DND-41 (cell line): ENCODE results near the gene EFCC1.

Experiments used
- ATAC-seq: fragments of 200-7000 bp; cut with Tn5 transposase; 3 replicates; pipeline ENCODE4 v1.9.1; 2021; ENCODE audit warnings: low read depth; ENCODE audit not compliant: insufficient read depth
- DNase-seq: peaks from one replicate; pipeline ENCODE4 v3.0.0-alpha.2; 2020
- H2AFZ ChIP-seq: 2 replicates; pipeline ENCODE4 v1.6.0; 2012; ENCODE audit warnings: low read depth, low read length
- H3K27ac ChIP-seq: 2 replicates; pipeline ENCODE4 v1.5.1; 2012; ENCODE audit warnings: low read length, inconsistent platforms
- H3K27me3 ChIP-seq: fragments of 200-600 bp; sonication (generic); 2 replicates; pipeline ENCODE4 v1.6.0; 2012; ENCODE audit warnings: low read length, mild to moderate bottlenecking, inconsistent platforms; ENCODE audit not compliant: insufficient read depth, poor library complexity
- H3K36me3 ChIP-seq: 2 replicates; pipeline ENCODE4 v1.5.1; 2012; ENCODE audit warnings: low read length, inconsistent platforms; ENCODE audit not compliant: insufficient read depth
- H3K4me1 ChIP-seq: 2 replicates; pipeline ENCODE4 v1.5.1; 2012; ENCODE audit warnings: mild to moderate bottlenecking, low read length; ENCODE audit not compliant: insufficient read depth
- H3K4me2 ChIP-seq: 2 replicates; pipeline ENCODE4 v1.6.0; 2012; ENCODE audit warnings: mild to moderate bottlenecking, moderate library complexity, low read length, inconsistent platforms; ENCODE audit not compliant: insufficient read depth
- H3K4me3 ChIP-seq, 2 experiments: fragments of 200-600 bp in 1 of 2; shearing (Covaris generic) in 1 of 2; 2 replicates each; pipeline ENCODE4 v1.5.1; 2012 to 2016; ENCODE audit warnings: inconsistent platforms in 2 of 2, low read length in 2 of 2, mild to moderate bottlenecking in 2 of 2, low read depth in 1 of 2, moderate library complexity in 1 of 2
- H3K79me2 ChIP-seq: 2 replicates; pipeline ENCODE4 v1.6.0; 2012; ENCODE audit warnings: low read length, inconsistent platforms; ENCODE audit not compliant: insufficient read depth
- H3K9ac ChIP-seq: 2 replicates; pipeline ENCODE4 v1.6.0; 2012; ENCODE audit warnings: low read depth, mild to moderate bottlenecking, inconsistent platforms, low read length, moderate library complexity
- H3K9me3 ChIP-seq: 2 replicates; pipeline ENCODE4 v1.5.1; 2012; ENCODE audit warnings: low read length, moderate library complexity, mild to moderate bottlenecking, inconsistent platforms; ENCODE audit not compliant: insufficient read depth, severe bottlenecking
- H4K20me1 ChIP-seq: 2 replicates; pipeline ENCODE4 v1.6.0; 2012; ENCODE audit warnings: low read length; ENCODE audit not compliant: insufficient read depth
- EZH2 ChIP-seq: IDR thresholded peaks from 3 replicates; pipeline ENCODE4 v1.6.1; 2012; ENCODE audit warnings: borderline replicate concordance, low read depth, mild to moderate bottlenecking, moderate library complexity, low read length, inconsistent platforms; ENCODE audit not compliant: severe bottlenecking
- TF ChIP-seq, protein P1 (sequence below): IDR thresholded peaks from 2 replicates; pipeline ENCODE4 v1.5.1; 2012; ENCODE audit warnings: borderline replicate concordance, low read length, moderate library complexity, mild to moderate bottlenecking; ENCODE audit not compliant: poor library complexity, severe bottlenecking; ENCODE audit errors: extremely low read depth

EFCC1 gene

DNA sequence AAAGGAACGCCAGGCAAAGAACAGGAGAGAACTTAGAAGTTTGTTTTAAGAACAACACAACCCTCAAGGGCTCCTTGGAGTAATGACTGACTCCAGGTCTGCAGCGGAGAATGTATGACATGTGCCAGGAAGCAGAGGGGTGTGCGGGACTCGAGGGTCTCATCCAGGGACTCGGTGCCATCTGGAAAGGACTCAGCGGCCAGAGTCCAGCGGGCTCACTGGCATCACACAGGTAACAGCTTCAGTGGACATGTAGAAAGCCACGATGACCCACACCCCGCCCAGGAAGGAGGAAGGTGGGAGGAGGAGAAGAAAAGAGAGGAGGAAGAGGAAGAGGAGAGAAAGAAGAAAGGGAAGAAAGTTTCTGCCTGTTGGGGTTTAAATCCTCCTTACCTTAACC, 80.9 kb downstream of the EFCC1 start:
- H3K79me2 ChIP-seq, result no peaks in the 10 kb centered on the region
- TF ChIP-seq EZH2, result no peak
- TF ChIP-seq, protein P1, sequence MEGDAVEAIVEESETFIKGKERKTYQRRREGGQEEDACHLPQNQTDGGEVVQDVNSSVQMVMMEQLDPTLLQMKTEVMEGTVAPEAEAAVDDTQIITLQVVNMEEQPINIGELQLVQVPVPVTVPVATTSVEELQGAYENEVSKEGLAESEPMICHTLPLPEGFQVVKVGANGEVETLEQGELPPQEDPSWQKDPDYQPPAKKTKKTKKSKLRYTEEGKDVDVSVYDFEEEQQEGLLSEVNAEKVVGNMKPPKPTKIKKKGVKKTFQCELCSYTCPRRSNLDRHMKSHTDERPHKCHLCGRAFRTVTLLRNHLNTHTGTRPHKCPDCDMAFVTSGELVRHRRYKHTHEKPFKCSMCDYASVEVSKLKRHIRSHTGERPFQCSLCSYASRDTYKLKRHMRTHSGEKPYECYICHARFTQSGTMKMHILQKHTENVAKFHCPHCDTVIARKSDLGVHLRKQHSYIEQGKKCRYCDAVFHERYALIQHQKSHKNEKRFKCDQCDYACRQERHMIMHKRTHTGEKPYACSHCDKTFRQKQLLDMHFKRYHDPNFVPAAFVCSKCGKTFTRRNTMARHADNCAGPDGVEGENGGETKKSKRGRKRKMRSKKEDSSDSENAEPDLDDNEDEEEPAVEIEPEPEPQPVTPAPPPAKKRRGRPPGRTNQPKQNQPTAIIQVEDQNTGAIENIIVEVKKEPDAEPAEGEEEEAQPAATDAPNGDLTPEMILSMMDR, result no peak

DNA sequence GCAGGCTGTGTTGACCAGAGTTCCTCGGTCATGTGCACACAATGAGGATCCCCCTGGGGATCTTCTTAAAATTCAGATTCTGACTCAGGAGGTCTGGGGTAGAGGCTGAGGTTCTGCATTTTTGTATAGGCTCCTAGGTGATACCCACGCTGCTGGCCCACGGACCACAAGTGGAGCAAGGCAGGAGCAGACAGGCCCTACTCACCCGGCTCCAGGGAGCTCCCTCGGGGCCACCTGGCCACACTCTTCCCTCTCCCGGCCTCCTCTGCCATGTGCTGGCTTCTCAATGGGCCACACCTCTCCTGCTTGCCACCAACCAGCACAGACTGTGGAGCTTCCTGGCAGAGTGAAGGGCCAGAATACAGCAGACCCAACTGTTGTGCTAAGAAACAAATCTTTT, 83.4 kb downstream of the EFCC1 start:
- Histone ChIP-seq H3K4me1 (no peaks in the 10 kb centered on the region), H3K4me2 (no peak overlapping the region), H2AFZ (no peak overlapping the region), H3K4me3 (no peak overlapping the region), H4K20me1 (no peaks in the 10 kb centered on the region), H3K79me2 (no peaks in the 10 kb centered on the region), H3K9me3 (no peaks in the 10 kb centered on the region), H3K36me3 (no peaks in the 10 kb centered on the region), H3K27me3 (no peaks in the 10 kb centered on the region), H3K9ac (no peak overlapping the region), H3K27ac (no peak overlapping the region)
- no peak for TF ChIP-seq EZH2
- TF ChIP-seq, protein P1, result no peak
- ATAC-seq (no peak), DNase-seq (no peak)

More for the DNA sequence above, 80.9 kb downstream of the EFCC1 start:
- DNase-seq, result no peak
- no peak overlapping the region for H3K4me2 ChIP-seq
- no peaks in the 10 kb centered on the region for H4K20me1 ChIP-seq
- H3K4me1 ChIP-seq, result no peaks in the 10 kb centered on the region
- H3K9me3 ChIP-seq, result no peaks in the 10 kb centered on the region
- H3K27ac ChIP-seq, result no peak overlapping the region
- no peak overlapping the region for H3K4me3 ChIP-seq
- no peaks in the 10 kb centered on the region for H3K27me3 ChIP-seq
- H2AFZ ChIP-seq, result no peak overlapping the region
- H3K9ac ChIP-seq, result no peak overlapping the region
- no peaks in the 10 kb centered on the region for H3K36me3 ChIP-seq
- no peak for ATAC-seq

DNA sequence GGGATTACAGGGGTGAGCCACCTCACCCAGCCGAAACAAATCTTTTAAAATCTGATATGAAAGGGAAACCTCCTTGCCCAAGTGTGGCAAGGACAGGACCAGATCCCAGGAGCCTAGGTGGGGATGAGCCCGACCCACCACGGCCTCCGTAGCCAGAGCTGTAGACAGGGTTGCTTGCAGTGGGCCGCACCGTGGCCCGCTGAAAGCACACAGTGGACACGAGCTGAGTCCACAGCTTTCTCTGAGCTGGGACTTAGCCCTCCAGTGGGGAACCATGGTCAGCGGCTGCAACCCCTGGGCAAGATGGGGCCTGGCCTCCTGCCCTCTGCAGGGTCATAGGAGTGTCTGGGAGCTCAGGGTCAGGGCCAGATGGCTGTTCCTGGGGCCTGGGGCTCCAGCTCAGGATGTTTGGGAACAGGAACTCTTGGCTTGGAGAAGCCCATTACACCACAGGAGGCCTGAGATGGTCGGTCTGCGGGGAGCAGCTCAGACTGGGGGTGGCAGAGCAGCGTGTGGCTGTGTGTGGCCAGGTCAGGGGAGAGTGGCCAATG, 84.1 kb downstream of the EFCC1 start:
- Histone ChIP-seq H4K20me1 (no peaks in the 10 kb centered on the region), H3K79me2 (no peaks in the 10 kb centered on the region), H3K27me3 (no peaks in the 10 kb centered on the region), H3K9me3 (no peaks in the 10 kb centered on the region), H3K9ac (no peak overlapping the region), H2AFZ (no peak overlapping the region), H3K4me2 (no peak overlapping the region), H3K4me3 (no peak overlapping the region), H3K36me3 (no peaks in the 10 kb centered on the region), H3K4me1 (no peaks in the 10 kb centered on the region), H3K27ac (no peak overlapping the region)
- DNase-seq (no peak), ATAC-seq (no peak)
- TF ChIP-seq EZH2, result no peak
- TF ChIP-seq, protein P1, result no peak

DNA sequence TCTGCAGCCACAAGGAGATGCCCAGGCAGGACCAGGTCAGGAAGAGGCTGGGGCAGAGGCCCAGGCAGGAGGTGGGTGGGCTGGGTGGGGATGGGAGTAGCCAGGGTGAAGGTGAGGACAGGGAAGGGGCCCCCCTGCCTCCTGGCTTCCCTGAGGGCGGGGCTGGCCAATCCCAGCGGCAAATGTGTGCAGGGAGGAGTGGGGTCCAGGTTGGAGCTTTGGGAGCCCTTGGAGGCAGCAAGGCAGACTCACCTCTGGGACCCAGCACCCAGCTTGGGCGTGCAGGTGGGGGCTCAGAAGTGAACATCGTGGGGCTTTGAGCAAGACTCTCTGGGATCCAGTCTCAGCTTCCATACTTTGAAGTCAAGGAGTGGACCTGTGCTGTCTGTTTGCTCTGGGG, 84.7 kb downstream of the EFCC1 start:
- Histone ChIP-seq H3K36me3 (no peaks in the 10 kb centered on the region), H2AFZ (no peak overlapping the region), H3K9me3 (no peaks in the 10 kb centered on the region), H3K27me3 (no peaks in the 10 kb centered on the region), H3K4me2 (no peak overlapping the region), H3K4me3 (no peak overlapping the region), H4K20me1 (no peaks in the 10 kb centered on the region), H3K9ac (no peak overlapping the region), H3K27ac (no peak overlapping the region), H3K4me1 (no peaks in the 10 kb centered on the region), H3K79me2 (no peaks in the 10 kb centered on the region)
- ATAC-seq (no peak), DNase-seq (no peak)
- TF ChIP-seq EZH2, result no peak
- TF ChIP-seq, protein P1, result no peak
